ENCODE measurements around the gene ADGRV1. TPM values are rescaled to one million over a fixed set of nuclear protein-coding genes. Genes with fewer than 3 reads are reported as not detected.

The ADGRV1 gene
- polyA plus RNA-seq, 1 donor from 2014 or later, result not detected

GRCh38 chr5:90878081-90878480, 319.5 kb downstream of the ADGRV1 start:
- no peak overlapping the region for H3K4me3 Mint-ChIP-seq
- H3K27me3 Mint-ChIP-seq, result peaks cover 3% of the 10 kb centered on the region
- H3K36me3 Mint-ChIP-seq, result peaks cover 2% of the 10 kb centered on the region
- H3K27ac Mint-ChIP-seq, result no peak overlapping the region
- H3K4me1 Mint-ChIP-seq, result peaks cover 0 to 2% (median 0%) of the 10 kb centered on the region in 3 donors
- no peaks in the 10 kb centered on the region for H3K9me3 Mint-ChIP-seq

- peaks cover 3% of the 10 kb centered on the region for H3K27me3 Mint-ChIP-seq
- H3K27ac Mint-ChIP-seq, result no peak overlapping the region
- H3K4me1 Mint-ChIP-seq, result peaks cover 0 to 2% (median 0%) of the 10 kb centered on the region in 3 donors
- H3K4me3 Mint-ChIP-seq, result no peak overlapping the region
- H3K36me3 Mint-ChIP-seq, result peaks cover 2% of the 10 kb centered on the region
- H3K9me3 Mint-ChIP-seq, result no peaks in the 10 kb centered on the region
These were observed 320.1 kb downstream of the ADGRV1 start for GRCh38 chr5:90878549-90879196.

- Mint-ChIP-seq H3K36me3 (peaks cover 2% of the 10 kb centered on the region), H3K27me3 (peaks cover 3% of the 10 kb centered on the region), H3K4me3 (no peak overlapping the region), H3K27ac (no peak overlapping the region), H3K4me1 (peaks cover 0 to 2% (median 0%) of the 10 kb centered on the region in 3 donors), H3K9me3 (no peaks in the 10 kb centered on the region)
These were observed 323.1 kb downstream of the ADGRV1 start for GRCh38 chr5:90881626-90882150.

GRCh38 chr5:90882448-90882847, 323.9 kb downstream of the ADGRV1 start:
- Mint-ChIP-seq H3K4me3 (no peak overlapping the region), H3K27ac (no peak overlapping the region), H3K9me3 (no peaks in the 10 kb centered on the region), H3K4me1 (peaks cover 0 to 2% (median 0%) of the 10 kb centered on the region in 3 donors), H3K36me3 (peaks cover 2% of the 10 kb centered on the region), H3K27me3 (peaks cover 3% of the 10 kb centered on the region)

- Mint-ChIP-seq H3K9me3 (no peaks in the 10 kb centered on the region), H3K4me3 (no peak overlapping the region), H3K36me3 (no peaks in the 10 kb centered on the region), H3K27ac (no peak overlapping the region), H3K4me1 (no peaks in the 10 kb centered on the region), H3K27me3 (peaks cover 3% of the 10 kb centered on the region)
These were observed 326.7 kb downstream of the ADGRV1 start for GRCh38 chr5:90885180-90885868.

- Mint-ChIP-seq H3K36me3 (no peaks in the 10 kb centered on the region), H3K4me3 (no peak overlapping the region), H3K27ac (no peak overlapping the region), H3K27me3 (no peaks in the 10 kb centered on the region), H3K4me1 (no peaks in the 10 kb centered on the region), H3K9me3 (no peaks in the 10 kb centered on the region)
These were observed 327.8 kb downstream of the ADGRV1 start for GRCh38 chr5:90886381-90886780.

GRCh38 chr5:90888511-90889324, 330.1 kb downstream of the ADGRV1 start:
- Mint-ChIP-seq H3K9me3 (no peaks in the 10 kb centered on the region), H3K4me1 (no peaks in the 10 kb centered on the region), H3K27ac (no peak overlapping the region), H3K4me3 (no peak overlapping the region), H3K27me3 (no peaks in the 10 kb centered on the region), H3K36me3 (no peaks in the 10 kb centered on the region)

GRCh38 chr5:90889325-90889600, 330.7 kb downstream of the ADGRV1 start:
- Mint-ChIP-seq H3K36me3 (no peaks in the 10 kb centered on the region), H3K27me3 (no peaks in the 10 kb centered on the region), H3K27ac (no peak overlapping the region)

GRCh38 chr5:90890180-90890579, 331.6 kb downstream of the ADGRV1 start:
- H3K36me3 Mint-ChIP-seq, result no peaks in the 10 kb centered on the region
- no peaks in the 10 kb centered on the region for H3K9me3 Mint-ChIP-seq
- H3K4me3 Mint-ChIP-seq, result no peak overlapping the region
- no peaks in the 10 kb centered on the region for H3K27me3 Mint-ChIP-seq
- no peaks in the 10 kb centered on the region for H3K4me1 Mint-ChIP-seq
- H3K27ac Mint-ChIP-seq, result no peak overlapping the region

More at GRCh38 chr5:90889325-90889600, 330.7 kb downstream of the ADGRV1 start:
- Mint-ChIP-seq H3K4me3 (no peak overlapping the region), H3K4me1 (no peaks in the 10 kb centered on the region), H3K9me3 (no peaks in the 10 kb centered on the region)

GRCh38 chr5:90894866-90895420, 336.3 kb downstream of the ADGRV1 start:
- Mint-ChIP-seq H3K9me3 (peaks cover 0 to 2% (median 0%) of the 10 kb centered on the region in 3 donors), H3K4me3 (no peak overlapping the region), H3K27ac (no peak overlapping the region), H3K4me1 (no peaks in the 10 kb centered on the region), H3K36me3 (no peaks in the 10 kb centered on the region), H3K27me3 (no peaks in the 10 kb centered on the region)

- Mint-ChIP-seq H3K4me3 (no peak overlapping the region), H3K36me3 (no peaks in the 10 kb centered on the region), H3K9me3 (peaks cover 0 to 2% (median 0%) of the 10 kb centered on the region in 3 donors), H3K27ac (no peak overlapping the region), H3K27me3 (no peaks in the 10 kb centered on the region), H3K4me1 (no peaks in the 10 kb centered on the region)
These were observed 339.0 kb downstream of the ADGRV1 start for GRCh38 chr5:90897618-90898017.

- Mint-ChIP-seq H3K9me3 (peaks cover 0 to 2% (median 0%) of the 10 kb centered on the region in 3 donors), H3K27me3 (no peaks in the 10 kb centered on the region), H3K4me1 (no peaks in the 10 kb centered on the region), H3K4me3 (no peak overlapping the region), H3K27ac (no peak overlapping the region), H3K36me3 (no peaks in the 10 kb centered on the region)
These were observed 339.9 kb downstream of the ADGRV1 start for GRCh38 chr5:90898326-90899013.

- H3K27ac Mint-ChIP-seq, result no peak overlapping the region
- no peaks in the 10 kb centered on the region for H3K4me1 Mint-ChIP-seq
- peaks cover 0 to 2% (median 0%) of the 10 kb centered on the region in 3 donors for H3K9me3 Mint-ChIP-seq
- H3K36me3 Mint-ChIP-seq, result no peaks in the 10 kb centered on the region
- H3K27me3 Mint-ChIP-seq, result no peaks in the 10 kb centered on the region
- no peak overlapping the region for H3K4me3 Mint-ChIP-seq
These were observed 340.5 kb downstream of the ADGRV1 start for GRCh38 chr5:90899014-90899604.

- peaks cover 0 to 2% (median 0%) of the 10 kb centered on the region in 3 donors for H3K9me3 Mint-ChIP-seq
- H3K27me3 Mint-ChIP-seq, result no peaks in the 10 kb centered on the region
- no peak overlapping the region for H3K27ac Mint-ChIP-seq
- H3K4me3 Mint-ChIP-seq, result no peak overlapping the region
- no peaks in the 10 kb centered on the region for H3K36me3 Mint-ChIP-seq
- no peaks in the 10 kb centered on the region for H3K4me1 Mint-ChIP-seq
These were observed 342.7 kb downstream of the ADGRV1 start for GRCh38 chr5:90901261-90901660.

Measured in IgD-negative memory B cell (primary cell).